Activated CD4-positive, alpha-beta T cell treated with anti-CD3 and anti-CD28 coated beads, Interleukin-2, amount 50 U/mL, for 24 hours (primary cell): ENCODE measurements around the gene GLI3.

ENCODE experiments used
- DNase-seq, 2 donors: peaks; one replicate each; pipeline ENCODE4 v3.0.0-alpha.2; 2020; ENCODE audit warnings: low read depth in 1 of 2, low spot score in 1 of 2

GLI3 gene

DNA sequence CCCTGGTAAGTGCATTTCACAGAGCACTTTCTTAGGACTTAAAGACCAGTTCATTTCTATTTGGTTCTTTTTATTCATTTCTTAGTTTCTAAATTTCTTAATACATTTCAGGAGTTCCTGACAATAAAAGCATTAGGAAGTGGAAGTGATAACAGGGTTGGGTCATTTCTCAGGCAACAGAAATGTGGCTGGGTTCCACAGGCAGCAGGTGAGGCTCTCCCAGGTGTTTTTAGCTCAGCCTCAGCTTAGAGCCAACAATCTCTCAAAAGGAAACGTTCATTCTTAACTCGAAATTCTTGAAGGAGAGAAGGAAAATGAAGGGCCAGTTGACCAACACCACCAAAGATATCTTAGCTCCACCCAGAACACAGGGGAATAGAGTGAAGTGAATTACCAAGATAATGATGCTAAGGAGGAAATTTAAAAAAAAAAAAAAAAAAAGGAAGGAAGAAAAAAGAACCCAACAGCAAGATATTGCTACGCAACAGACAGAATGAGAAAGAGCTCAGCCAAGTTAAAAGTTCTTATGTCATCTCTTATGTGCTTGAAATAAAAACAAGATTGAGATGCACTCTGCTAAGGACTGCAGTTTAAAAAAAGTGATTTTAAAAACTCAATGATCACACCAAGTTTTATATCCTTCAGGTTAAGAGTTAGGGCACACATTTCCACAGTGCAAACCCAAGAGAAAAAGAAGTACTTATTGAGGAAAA, 230.1 kb downstream of the GLI3 start:
- no peak for DNase-seq

- DNase-seq: no peak
Observed at GRCh38 chr7:42002654-42003053, 234.4 kb downstream of the GLI3 start.

DNA sequence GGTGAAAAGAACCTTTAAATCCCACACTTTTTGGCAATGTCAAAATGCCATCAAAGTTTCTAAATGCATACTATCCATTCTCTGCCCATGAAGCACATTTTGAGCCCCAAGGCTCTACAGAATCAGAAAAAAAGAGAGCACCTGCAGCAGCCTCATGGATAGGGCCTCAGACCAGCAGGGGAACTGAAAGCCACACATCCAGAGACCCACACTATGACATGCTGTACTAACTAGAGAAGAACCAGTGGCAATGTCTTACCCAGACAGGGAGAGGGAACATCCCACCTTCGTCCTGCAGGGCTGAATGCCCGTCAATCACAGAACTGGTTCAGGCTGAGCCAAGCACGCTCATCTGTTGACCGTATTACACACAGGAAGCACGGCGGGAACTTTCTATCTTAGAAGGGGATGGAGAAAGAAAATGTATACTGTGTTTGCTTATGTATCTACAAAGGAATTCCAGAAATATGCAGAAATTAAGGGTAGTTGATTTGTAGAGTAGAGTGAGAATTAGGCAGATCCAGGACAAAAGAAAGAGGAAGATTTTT, 237.2 kb downstream of the GLI3 start:
- DNase-seq: no peak

DNA sequence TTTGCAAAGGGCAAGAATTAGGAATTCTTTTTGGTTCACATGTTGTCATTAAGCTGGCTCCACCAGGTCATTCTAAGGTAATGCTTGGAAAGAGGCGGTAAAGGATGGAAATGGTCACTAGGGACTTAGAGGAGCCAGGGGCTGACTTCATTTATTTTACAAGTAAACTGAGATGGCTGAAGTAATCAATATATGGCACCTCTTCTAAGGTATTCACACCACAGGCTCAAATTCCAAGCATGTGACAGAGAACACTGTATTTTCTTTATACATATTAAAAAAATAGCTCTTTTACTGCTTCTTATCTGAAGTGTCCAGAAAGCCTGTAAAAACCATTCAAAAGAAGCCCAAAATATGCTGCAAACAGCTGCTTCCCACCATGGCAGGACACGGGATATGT, 239.0 kb downstream of the GLI3 start:
- no peak for DNase-seq

DNA sequence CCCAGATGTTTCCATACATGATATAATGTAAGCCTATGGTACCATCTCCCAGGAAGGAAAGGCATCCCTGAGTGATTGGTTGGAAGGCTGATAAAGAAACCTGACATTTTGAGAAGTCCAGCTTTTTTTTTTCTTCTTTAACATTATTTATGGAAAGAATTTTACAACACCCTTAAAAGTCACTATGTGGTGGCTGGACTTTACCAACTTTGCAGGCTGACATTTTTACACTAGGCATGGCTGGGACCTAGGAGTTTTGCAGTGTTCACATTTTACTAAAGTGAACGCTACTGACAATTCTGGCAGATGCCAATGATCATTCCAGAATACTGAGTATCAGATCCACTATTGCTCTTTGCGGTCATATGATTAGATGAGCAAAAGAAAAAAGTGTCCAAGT, 239.9 kb downstream of the GLI3 start:
- no peak for DNase-seq

DNA sequence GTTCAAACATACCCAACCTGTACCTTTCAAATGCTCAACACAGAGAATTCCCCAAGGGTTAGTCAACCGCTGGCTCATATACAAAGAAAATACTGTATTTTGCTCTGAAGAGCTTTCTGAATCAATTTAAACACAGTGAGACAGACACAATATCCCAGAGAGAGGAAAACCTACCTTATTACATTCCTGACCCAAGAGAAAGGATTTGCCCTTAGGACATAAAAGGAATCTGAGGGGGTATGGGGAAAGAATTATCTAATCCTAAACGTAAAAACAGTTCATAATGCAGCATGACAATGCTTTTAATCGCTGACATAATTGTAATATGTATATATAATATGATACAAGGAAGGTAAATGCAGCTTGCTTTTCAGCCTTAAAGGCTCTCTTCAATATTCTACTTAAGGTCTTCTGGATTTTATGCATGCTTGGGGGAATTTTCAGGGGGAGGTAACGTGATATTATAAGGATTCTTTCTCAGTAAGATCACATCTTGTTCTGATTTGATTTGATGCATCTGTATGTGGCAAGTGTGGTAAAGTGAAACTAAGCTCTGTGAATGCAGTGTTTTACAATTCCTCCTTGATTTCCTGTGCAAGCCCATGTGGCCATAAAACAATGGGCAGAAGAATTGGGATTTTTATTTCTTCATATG, 240.5 kb downstream of the GLI3 start:
- no peak for DNase-seq

- DNase-seq: no peak
Observed at GRCh38 chr7:41995632-41996271, 241.3 kb downstream of the GLI3 start.

GRCh38 chr7:41994746-41995110, 242.3 kb downstream of the GLI3 start:
- no peak for DNase-seq

DNA sequence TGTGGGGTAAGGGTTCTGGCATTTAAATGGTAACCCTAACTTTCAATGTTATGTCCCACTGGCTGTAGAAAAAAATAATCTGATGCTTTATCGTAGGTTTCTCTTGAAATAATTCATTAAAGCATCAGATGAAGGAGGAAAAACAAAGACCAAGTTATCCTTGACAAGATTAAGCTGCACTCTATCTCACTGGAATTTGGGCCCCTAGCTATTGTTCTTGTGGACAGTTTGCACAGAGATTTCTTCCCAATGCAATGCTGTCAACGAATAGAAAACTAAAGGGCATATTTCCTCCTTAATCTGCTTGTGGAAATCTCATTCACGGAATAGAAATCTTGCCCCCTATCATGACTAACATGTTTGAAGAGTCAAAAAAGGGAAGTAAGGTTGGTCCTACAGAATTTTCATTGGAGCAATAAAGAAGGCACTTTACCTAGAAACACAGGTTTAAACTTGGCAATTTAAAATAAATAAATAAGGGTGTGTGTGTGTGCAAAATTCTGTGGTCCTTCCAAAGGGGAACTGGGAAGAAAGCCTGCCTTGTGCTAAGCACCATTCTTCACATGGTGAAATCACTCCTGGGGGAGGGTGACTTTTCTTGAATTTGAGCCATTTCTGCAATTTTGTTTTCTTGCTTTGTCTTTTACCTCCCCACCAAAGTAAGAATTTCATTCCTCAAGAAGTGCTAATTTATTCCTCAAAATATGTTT, 242.8 kb downstream of the GLI3 start:
- no peak for DNase-seq

DNA sequence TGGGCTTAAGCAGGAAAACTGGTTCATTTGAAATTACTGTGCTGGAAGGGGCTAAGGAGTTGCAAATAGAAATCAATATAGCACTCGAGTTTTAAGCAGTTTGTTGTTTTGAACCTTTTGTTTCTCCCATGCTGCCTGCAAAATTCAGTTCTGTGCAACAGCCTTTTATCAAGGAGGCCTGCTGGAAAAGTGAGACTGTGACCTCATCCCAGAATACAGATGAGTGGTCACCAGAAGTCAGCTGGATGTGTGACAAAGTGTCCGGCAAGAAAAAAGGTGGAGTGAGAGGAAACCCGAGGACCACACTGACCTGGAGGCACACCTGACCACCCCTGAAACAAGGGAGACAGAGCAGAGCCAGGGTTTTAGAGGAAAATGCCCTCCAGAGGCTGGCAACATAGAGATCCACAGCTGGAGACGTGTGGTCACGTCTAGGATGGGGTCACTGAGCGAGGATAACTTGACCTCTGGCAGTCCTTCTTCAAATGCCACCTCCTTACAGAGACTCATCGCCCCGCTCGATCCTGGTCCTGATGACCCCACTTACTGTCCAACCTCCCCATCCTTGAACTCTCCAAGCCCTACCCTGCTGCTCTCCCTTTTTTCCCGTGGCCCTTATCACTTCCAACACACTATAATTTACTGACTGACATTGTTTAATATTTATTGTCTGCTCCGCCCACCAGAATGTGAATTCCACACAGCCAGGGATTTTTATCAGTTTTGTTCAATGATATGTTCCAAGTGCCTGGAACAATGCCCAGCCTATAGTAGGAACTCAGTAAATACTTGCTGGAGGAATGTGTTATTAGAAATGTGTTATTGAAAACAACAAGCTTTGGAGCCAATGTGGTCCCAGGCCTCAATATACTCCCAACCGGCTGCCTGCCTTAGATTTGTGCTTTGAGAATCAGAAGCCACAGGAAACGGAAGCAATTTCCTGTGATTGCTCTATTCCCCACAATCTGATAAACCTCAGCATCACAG, 243.8 kb downstream of the GLI3 start:
- no peak for DNase-seq

DNA sequence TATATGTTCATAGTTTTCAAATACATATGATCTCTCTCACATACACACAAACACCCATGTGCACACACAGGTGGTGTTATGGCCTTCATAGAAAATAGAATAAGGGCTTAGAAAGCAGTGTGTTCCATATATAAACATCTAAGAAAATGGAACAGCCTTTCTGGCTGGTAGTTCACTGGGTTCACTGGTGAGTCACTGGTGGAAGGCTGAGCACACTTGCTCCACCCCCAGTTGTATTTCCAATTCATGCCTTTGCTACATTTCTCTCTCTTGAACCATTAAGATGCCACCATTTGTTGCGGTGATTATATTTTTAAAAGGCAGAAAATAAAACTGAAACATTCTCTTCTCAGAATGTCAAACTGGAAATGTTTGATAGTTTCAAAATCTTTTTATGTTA, 252.1 kb downstream of the GLI3 start:
- DNase-seq: no peak

DNA sequence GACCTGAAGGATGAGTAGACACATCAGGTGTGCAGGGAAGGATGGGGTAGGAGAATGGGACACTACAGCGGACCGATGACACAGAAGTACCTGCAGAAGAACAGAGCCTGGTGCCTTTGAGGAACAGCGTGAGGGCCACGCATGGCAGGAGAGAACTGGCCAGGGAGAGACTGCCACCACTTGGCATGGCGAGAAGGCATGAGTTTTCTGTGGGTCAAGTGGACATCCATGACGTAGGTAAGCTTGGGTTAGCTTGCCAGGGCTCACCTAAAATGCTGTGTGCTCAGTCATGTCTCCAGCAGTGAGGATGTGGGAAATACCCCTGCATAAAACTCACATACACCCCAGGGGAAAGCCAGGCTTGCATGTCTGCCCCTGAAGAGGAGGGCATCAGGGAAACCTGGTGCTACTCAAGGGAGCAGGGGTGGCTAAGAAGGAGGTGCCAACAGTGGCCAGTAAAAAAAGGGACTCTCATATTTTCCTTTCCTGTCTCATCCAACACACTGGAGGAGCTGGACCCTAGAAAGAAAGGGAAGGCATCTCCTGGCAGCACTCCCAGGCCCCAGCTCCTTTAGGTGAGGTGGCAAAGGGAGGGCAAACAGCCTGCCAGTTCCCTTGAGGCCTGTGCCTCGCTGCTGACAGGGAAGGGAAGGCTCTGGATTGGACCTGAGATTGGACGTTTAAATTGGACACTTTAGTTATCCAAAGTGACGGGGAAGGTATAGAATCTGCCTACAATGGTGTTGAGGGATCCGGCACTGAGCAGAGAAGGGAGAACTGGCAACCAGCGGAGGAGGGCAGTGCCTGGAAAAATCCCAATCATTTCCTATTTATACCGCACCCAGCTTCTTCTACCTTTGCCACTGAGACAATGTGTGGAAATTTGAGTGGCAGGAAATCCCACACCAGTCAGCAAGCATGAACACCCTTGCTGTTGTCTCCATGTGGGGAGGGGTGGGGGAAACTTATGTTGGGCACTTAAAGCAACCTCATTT, 255.7 kb downstream of the GLI3 start:
- DNase-seq: no peak

DNA sequence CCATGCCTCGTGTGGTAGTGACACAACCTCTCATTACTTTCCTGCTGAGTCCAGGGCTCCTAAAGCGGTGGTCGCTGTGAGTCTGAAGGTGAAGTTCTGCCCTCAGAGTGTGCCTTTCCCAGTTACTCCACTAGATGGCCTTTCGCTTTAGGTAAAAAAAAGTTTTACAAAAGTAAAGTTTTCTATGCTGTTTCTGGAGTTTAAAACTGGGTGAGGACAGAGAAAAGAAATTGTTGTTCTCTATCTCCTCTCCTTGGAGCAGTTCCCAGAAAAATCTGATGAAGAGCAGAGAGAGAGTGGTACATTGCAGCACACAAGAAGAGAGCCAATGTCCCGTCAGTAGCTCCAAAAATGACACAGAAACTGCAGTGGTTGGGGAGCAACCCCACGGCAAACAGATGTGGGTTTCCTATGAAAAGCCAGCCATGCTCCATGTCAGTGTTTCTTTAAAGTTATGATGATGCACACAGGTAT, 257.1 kb downstream of the GLI3 start:
- no peak for DNase-seq

DNA sequence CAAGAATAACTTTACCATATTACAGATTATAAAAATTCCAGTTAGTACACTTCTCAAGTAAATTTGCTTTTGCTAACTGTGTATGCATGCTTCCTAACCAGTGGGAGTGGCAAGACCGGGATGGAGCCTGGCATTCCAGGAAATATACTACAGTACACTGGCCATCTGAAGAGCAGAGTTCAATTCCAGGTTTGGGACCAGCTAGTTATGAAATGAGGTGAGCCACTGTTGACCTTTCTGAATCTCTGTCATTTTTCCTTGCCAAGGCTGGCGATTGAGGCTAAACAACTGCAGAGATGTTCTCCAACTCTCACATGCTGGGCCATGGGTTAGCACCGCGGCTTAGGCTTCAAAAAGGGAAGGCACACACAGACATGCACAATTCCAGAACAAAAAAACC, 258.2 kb downstream of the GLI3 start:
- DNase-seq: no peak

- no peak for DNase-seq
Observed at GRCh38 chr7:41977661-41978060, 259.3 kb downstream of the GLI3 start.

GRCh38 chr7:41977151-41977651, 259.8 kb downstream of the GLI3 start:
- no peak for DNase-seq

DNA sequence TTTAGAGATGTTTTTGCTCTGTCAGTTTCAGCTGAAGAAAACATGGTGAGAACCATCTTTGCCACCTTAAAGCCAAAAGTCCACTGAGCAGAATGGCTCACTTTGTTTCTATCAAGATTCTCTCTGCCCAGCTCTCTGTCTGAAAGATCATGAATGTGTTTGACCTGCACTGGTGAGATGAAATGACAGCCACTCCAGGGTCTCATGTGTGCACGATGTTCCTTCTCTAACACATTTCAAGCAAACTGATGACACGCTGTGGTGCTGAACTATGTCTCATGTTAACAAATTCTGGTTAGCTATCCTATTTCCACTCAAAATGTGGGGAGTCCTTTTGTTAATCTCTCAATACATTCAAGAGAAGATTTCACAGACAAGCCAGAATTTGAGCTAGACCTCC, 260.6 kb downstream of the GLI3 start:
- no peak for DNase-seq

DNA sequence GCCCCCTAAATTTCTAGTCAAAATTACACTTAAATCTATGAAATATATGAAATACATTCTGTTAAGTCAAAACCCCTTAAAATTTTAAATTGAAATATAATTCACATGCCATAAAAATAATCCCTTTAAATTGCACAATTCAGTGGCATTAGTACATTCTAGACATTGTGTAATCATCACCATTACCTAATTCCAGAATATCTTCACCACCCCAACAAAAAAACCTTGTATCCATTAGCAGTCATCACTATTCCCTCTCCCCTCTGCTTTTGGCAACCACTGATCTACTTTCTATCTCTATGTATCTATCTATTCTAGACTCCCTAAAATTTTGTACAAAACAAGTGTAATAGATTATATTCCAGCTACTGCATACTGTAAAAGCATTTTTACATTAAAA, 261.2 kb downstream of the GLI3 start:
- DNase-seq: no peak
